PC-9 (cell line): ENCODE data around the gene GRAMD2A. TPM values are rescaled to one million over a fixed set of nuclear protein-coding genes. Genes with fewer than 3 reads are reported as not detected.

ENCODE experiments used
- BruUV-seq: library from RNA; stranded (reverse); fragments of 400-500 nt; replicated peaks from 2 replicates; lab custom pipeline; 2021; lab: Mats Ljungman, UMichigan
- CTCF ChIA-PET: fragments of 300-600 bp; sonication (Branson Sonifier 250); formaldehyde crosslinking; loops from one replicate; lab custom pipeline; 2022; ENCODE audit warnings: antibody characterized with exemption; lab: Charles Lee
- POLR2A ChIA-PET: fragments of 300-600 bp; sonication (Branson Sonifier 250); formaldehyde crosslinking; loops from one replicate; lab custom pipeline; 2022; ENCODE audit warnings: antibody characterized with exemption; ENCODE audit not compliant: unreplicated experiment; lab: Charles Lee
- DNase-seq, 2 experiments: peaks; one replicate each; pipeline versions ENCODE4 v3.0.0 to v3.0.0-alpha.2; 2015 to 2022; ENCODE audit warnings: mixed read lengths in 1 of 2
- H2AFZ ChIP-seq: fragments of 200-600 bp; sonication (generic); 2 replicates; pipeline ENCODE4 v1.8.1; 2017; ENCODE audit warnings: antibody characterized with exemption
- H3F3A ChIP-seq: fragments of 200-600 bp; sonication (generic); 2 replicates; pipeline ENCODE4 v1.8.1; 2017; ENCODE audit warnings: antibody characterized with exemption, mild to moderate bottlenecking, low read depth; ENCODE audit not compliant: insufficient read depth
- H3K27ac ChIP-seq: fragments of 200-600 bp; sonication (generic); 2 replicates; pipeline ENCODE4 v1.6.1; 2016; ENCODE audit warnings: mixed run types
- H3K27me3 ChIP-seq: fragments of 200-600 bp; sonication (generic); 2 replicates; pipeline ENCODE4 v1.6.1; 2016; ENCODE audit warnings: low read depth, mixed run types; ENCODE audit not compliant: insufficient read depth
- H3K36me3 ChIP-seq: fragments of 200-600 bp; sonication (generic); 2 replicates; pipeline ENCODE4 v1.6.1; 2016; ENCODE audit warnings: low read depth, mixed run types
- H3K4me1 ChIP-seq: fragments of 200-600 bp; sonication (generic); replicated peaks from 2 replicates; pipeline ENCODE4 v1.6.1; 2016; ENCODE audit warnings: mixed run types; ENCODE audit not compliant: insufficient read depth
- H3K4me2 ChIP-seq: fragments of 200-600 bp; sonication (generic); 2 replicates; pipeline ENCODE4 v1.6.1; 2017; ENCODE audit warnings: mixed run types
- H3K4me3 ChIP-seq: fragments of 200-600 bp; sonication (generic); 2 replicates; pipeline ENCODE4 v1.6.1; 2016; ENCODE audit warnings: mixed run types
- H3K79me2 ChIP-seq: fragments of 200-600 bp; sonication (generic); 2 replicates; pipeline ENCODE4 v1.6.1; 2017; ENCODE audit warnings: low read depth, mixed run types
- H3K9me2 ChIP-seq: fragments of 200-600 bp; sonication (generic); 2 replicates; pipeline ENCODE4 v1.8.1; 2017; ENCODE audit warnings: mild to moderate bottlenecking; ENCODE audit not compliant: insufficient read depth
- H3K9me3 ChIP-seq: fragments of 200-600 bp; sonication (generic); 2 replicates; pipeline ENCODE4 v1.8.1; 2016; ENCODE audit warnings: low read depth; ENCODE audit not compliant: insufficient read depth
- H4K20me1 ChIP-seq: fragments of 200-600 bp; sonication (generic); 2 replicates; pipeline ENCODE4 v1.8.1; 2017; ENCODE audit not compliant: insufficient read depth
- CTCF ChIP-seq: fragments of 200-600 bp; sonication (generic); conservative IDR thresholded peaks from 2 replicates; pipeline ENCODE4 v1.6.1; 2017; ENCODE audit warnings: mixed run types, antibody characterized with exemption, mild to moderate bottlenecking, moderate library complexity
- EZH2 ChIP-seq: fragments of 200-600 bp; sonication (generic); IDR thresholded peaks from 2 replicates; pipeline ENCODE4 v1.8.0; 2017; ENCODE audit warnings: antibody characterized with exemption, low read depth
- intact Hi-C: fragments of 100-400 bp; cut with micrococcal nuclease; formaldehyde crosslinking; loops from one replicate; pipeline ENCODE4 v1.10.0; 2022; ENCODE audit not compliant: unreplicated experiment
- total RNA-seq: library from RNA; stranded (reverse); gene quantifications from 2 replicates; pipeline ENCODE4 v1.2.3, GENCODE V29; 2021

GRAMD2A gene
- total RNA-seq, 1 experiment from 2014 or later = 60.2 TPM

GRCh38 chr15:72231833-72232478 is 34.4 kb upstream of the GRAMD2A start:
- H3K4me1 ChIP-seq = peaks cover 56% of the 10 kb centered on the region
- POLR2A ChIA-PET = interaction anchor here (0.6 to 0.7 kb wide), 3 partner anchors 69 to 1139 kb away, joined by 3 to 4 read pairs (median 3); no protein-coding TSS in a partner anchor

GRCh38 chr15:72231066-72231832 is 33.7 kb upstream of the GRAMD2A start, which contains the start of gene PKM:
Gene PKM, minus strand, starts transcription at chr15:72231190. Its CDS starts 12,093 bp downstream, at chr15:72219097.
- Histone ChIP-seq H3K79me2 (peaks cover 85% of the 10 kb centered on the region), H2AFZ (peak within 1 kb of the TSS; percentile 65), H3F3A (peaks cover 78% of the 10 kb centered on the region), H3K9me2 (no peaks in the 10 kb centered on the region), H3K9me3 (no peaks in the 10 kb centered on the region), H3K36me3 (peaks cover 7% of the 10 kb centered on the region; the same call in 1 of the 2 replicates), H4K20me1 (peaks cover 22% of the 10 kb centered on the region), H3K4me1 (peaks cover 57% of the 10 kb centered on the region), H3K4me2 (peak within 1 kb of the TSS; percentile 97), H3K4me3 (peak within 1 kb of the TSS; percentile 70), H3K27me3 (no peaks in the 10 kb centered on the region), H3K27ac (peak within 1 kb of the TSS; percentile 88)
- CTCF ChIA-PET = no interaction called here
- POLR2A ChIA-PET = interaction anchor here (0.6 to 0.7 kb wide), 4 partner anchors 8 to 1138 kb away, joined by 3 to 10 read pairs (median 6); no protein-coding TSS in a partner anchor
- TF ChIP-seq CTCF (no peak), EZH2 (no peak)
- intact Hi-C loops = loop anchor here (1.0 to 5.0 kb wide), 2 partner anchors 41 to 63 kb away; partner anchors contain the start of gene PARP6
- no TSS peak for BruUV-seq
- DNase-seq = peak; percentile 91 to 99

More at GRCh38 chr15:72231833-72232478, 34.4 kb upstream of the GRAMD2A start:
- CTCF ChIA-PET = no interaction called here
- peak overlapping the region; percentile 65 for H2AFZ ChIP-seq
- peak; percentile 50 to 86 for DNase-seq
- H3K9me3 ChIP-seq = no peaks in the 10 kb centered on the region
- peaks cover 7% of the 10 kb centered on the region; the same call in 1 of the 2 replicates for H3K36me3 ChIP-seq
- H3K27ac ChIP-seq = peak overlapping the region; percentile 80
- H3K4me3 ChIP-seq = peak overlapping the region; percentile 70
- 0 out of 2 replicates have a peak, but pooled peaks have one; percentile 4 for TF ChIP-seq CTCF
- TF ChIP-seq EZH2 = no peak
- peak overlapping the region; percentile 86 for H3K4me2 ChIP-seq
- peaks cover 85% of the 10 kb centered on the region for H3K79me2 ChIP-seq
- intact Hi-C loops = loop anchor here (1.0 to 5.0 kb wide), 2 partner anchors 40 to 64 kb away; partner anchors contain the start of gene PARP6
- peaks cover 72% of the 10 kb centered on the region for H3F3A ChIP-seq
- no peaks in the 10 kb centered on the region for H3K27me3 ChIP-seq
- H4K20me1 ChIP-seq = peaks cover 20% of the 10 kb centered on the region
- H3K9me2 ChIP-seq = no peaks in the 10 kb centered on the region
- TSS peak; percentile 83 for BruUV-seq
